NCI-H345 treated with DMSO at 0.1 percent for 48 hours (cell line): ENCODE data around the gene MTHFSD.

Experiments
- DNase-seq: peaks from one replicate; lab custom pipeline; 2025; ENCODE audit not compliant: unreplicated experiment; lab: John Stamatoyannopoulos, UW

Gene MTHFSD

GRCh38 chr16:86504315-86505184 is 50.5 kb downstream of the MTHFSD start:
- DNase-seq = no peak

GRCh38 chr16:86503830-86504229 is 51.2 kb downstream of the MTHFSD start:
- DNase-seq = no peak

- no peak for DNase-seq
Measured at GRCh38 chr16:86502856-86503748, 51.9 kb downstream of the MTHFSD start.

- DNase-seq = no peak
Measured at GRCh38 chr16:86501989-86502855, 52.8 kb downstream of the MTHFSD start.

- DNase-seq = no peak
Measured at GRCh38 chr16:86500708-86501510, 54.1 kb downstream of the MTHFSD start.

GRCh38 chr16:86499889-86500707 is 54.9 kb downstream of the MTHFSD start:
- no peak for DNase-seq

- DNase-seq = no peak
Measured at GRCh38 chr16:86499440-86499786, 55.6 kb downstream of the MTHFSD start.

GRCh38 chr16:86498671-86499439 is 56.2 kb downstream of the MTHFSD start:
- no peak for DNase-seq

- no peak for DNase-seq
Measured at GRCh38 chr16:86498155-86498670, 56.8 kb downstream of the MTHFSD start.

GRCh38 chr16:86497551-86498021 is 57.4 kb downstream of the MTHFSD start:
- DNase-seq = no peak

GRCh38 chr16:86496929-86497461 is 58.0 kb downstream of the MTHFSD start:
- DNase-seq = no peak

- no peak for DNase-seq
Measured at GRCh38 chr16:86496262-86496928, 58.6 kb downstream of the MTHFSD start.

GRCh38 chr16:86495756-86496261 is 59.2 kb downstream of the MTHFSD start:
- DNase-seq = no peak

- no peak for DNase-seq
Measured at GRCh38 chr16:86495357-86495701, 59.7 kb downstream of the MTHFSD start.

- no peak for DNase-seq
Measured at GRCh38 chr16:86494565-86495356, 60.3 kb downstream of the MTHFSD start.

- no peak for DNase-seq
Measured at GRCh38 chr16:86494039-86494564, 60.9 kb downstream of the MTHFSD start.
